Superior temporal gyrus (tissue), 1 donor: ENCODE measurements around the gene NBEA.

Experiments used
- DNase-seq: peaks from one replicate; pipeline ENCODE4 v3.0.0-alpha.2; 2016; ENCODE audit errors: extremely low spot score

The NBEA gene

GRCh38 chr13:35501661-35502235 is 559.7 kb downstream of the NBEA start:
- DNase-seq: no peak

DNA sequence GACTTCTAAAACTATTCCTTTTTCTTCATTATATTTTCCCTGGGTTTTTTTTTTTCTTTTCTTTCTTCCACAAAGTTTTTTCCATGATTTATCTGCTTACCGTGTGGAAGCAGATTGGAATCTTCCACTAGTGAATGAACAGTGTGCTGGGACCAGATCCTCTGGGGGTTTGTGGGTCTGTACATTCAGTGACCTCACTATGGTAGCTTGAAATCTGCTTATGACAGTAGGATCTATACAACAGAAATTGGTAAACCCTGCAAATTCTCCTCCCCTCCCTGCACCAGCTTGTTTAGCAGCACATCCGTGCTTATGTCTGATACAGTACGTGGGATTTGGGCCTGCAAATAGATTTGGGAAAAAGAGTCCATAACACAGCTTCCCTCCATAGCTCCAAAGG is 560.4 kb downstream of the NBEA start:
- DNase-seq: no peak

DNA sequence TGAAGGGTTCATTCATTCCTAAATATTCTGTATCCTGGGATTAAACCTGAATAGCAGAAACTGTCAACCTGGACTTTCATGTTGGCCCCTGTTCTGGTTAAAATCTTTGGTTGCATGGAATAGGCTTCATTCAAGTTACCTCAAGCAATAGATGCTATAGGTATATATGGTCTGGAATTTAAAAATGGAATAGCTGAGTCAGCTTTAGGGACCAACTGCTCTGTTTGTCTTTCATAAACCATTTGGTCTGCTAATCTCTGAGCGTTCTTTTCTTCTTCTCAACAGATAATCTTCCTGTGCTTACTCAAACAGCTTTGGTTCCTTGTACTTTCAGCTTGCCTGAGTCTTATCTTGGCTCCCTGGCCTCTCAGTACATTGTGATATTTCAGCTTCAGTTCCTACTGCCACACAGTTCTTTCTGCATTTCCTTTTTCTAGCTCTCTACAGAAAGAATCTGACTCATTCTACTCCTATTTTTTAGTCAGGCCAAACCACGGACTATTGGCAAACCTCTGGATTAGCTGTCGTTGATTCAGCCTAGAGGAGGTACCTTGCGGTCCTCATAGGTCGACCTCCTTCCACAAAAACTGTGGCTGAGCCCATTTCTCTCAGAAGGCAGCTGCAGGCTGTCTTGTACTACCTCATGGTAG is 570.3 kb downstream of the NBEA start:
- DNase-seq: no peak

DNA sequence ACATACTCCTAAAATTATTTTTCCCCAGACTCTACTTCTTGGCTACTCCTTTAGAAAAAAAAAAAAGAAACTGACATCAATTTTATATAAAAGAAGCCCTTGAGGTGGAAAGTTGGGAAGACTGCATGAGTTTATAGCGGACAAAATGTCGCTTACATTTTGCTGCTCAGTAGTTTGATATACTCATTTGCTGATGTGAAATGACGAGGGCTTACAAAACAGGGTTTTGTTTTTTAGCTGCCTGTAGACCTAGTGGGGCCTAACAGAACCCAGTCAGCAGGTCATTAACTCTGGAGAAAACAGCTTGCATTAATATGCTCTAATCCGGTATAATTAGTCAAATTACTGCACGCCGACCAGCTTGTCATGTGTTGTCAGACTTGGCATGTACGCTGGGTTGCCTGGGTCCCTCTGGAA is 572.0 kb downstream of the NBEA start:
- no peak for DNase-seq

DNA sequence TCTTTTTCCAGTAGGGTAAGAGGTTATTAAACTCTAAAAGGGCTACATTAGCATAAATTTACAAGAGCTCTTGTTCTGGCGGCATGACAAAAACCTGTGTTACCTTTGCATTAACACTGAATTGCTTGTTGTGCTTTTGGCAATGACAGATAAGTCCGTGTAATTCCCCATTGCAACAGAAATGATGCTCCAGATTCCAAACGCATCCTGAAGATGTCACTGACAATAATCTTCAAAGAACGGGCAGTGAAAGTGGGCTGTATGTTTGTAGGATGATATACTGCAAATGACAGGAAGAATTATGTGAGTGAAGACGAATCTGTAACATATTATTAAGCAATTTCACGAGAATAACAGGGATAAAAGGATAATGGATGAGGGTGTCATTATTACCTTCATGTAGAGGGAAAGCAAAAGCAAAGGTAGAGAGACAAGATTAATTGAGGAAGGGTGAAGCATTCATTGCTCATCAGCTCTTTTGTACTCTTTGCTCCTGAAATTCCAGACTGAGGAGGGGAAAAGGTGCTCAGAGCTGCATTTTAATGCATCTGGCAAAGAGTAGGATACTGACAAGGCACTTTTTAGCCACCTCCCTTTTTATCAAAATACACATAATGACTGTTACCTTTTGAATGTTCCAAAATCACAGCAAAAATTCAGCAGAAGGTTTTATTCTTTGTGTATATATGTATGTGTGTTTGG is 572.9 kb downstream of the NBEA start:
- no peak for DNase-seq

- no peak for DNase-seq
These were observed 576.4 kb downstream of the NBEA start for GRCh38 chr13:35518337-35518946.

GRCh38 chr13:35524171-35524570 is 582.1 kb downstream of the NBEA start:
- DNase-seq: no peak

DNA sequence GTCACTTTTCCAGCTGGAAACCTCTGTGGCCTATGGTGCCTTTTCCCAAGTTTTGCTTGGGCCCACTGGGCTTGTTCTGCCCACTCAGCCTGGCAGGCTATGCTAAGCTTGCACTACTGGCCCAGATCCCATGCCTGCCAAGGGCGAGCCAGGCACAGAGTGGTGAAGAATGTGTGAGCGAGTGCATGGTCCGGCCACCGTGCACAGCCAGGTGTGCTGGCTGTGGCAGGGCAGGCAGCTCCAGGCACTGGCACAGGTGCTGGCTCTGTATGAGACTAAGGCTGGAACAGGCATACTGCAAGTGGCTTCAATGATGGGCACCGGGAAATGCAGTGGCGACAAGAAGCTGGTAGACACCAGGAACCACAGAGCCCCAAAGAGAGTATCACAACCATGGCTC is 584.5 kb downstream of the NBEA start:
- no peak for DNase-seq

- no peak for DNase-seq
These were observed 585.4 kb downstream of the NBEA start for GRCh38 chr13:35527451-35527850.

DNA sequence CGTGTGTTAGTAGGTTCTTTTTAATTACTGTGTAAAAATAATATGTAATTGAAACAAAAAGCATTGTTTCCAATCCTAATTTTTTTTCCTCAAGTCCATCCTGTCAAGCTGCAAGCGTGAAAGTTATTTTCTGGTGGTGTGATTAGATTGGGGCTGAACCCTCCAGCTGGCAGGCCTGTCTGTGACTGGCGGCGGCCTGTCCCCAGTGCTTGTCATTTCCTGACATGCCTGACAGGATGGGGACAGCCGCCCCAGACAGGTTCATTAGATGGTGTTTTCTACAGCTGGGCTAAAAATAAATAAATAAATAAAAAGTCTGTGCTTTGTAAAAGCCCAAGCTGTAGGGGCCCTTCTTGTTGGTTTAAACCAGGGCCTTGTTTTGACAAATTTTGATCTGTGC is 588.1 kb downstream of the NBEA start:
- DNase-seq: no peak

DNA sequence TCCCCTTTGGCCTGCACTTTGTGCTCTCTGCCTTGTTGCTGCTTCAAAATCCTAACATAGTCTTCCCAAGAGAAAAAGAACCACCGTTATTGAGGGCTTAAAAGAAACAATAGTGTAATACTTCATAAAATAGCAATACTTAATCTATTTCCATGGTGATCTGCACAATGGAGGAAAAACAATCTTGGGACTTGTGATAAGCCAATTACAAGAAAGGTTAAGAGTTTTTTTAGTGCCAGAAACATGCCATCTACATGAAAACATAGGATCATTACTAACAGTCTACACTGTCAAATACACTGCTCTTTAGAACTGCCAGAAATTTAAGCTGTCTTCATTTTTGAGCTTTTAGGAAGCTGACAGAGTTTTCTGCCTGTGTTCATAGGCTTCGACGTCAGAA is 588.5 kb downstream of the NBEA start:
- DNase-seq: no peak

GRCh38 chr13:35531526-35531925 is 589.5 kb downstream of the NBEA start:
- no peak for DNase-seq

DNA sequence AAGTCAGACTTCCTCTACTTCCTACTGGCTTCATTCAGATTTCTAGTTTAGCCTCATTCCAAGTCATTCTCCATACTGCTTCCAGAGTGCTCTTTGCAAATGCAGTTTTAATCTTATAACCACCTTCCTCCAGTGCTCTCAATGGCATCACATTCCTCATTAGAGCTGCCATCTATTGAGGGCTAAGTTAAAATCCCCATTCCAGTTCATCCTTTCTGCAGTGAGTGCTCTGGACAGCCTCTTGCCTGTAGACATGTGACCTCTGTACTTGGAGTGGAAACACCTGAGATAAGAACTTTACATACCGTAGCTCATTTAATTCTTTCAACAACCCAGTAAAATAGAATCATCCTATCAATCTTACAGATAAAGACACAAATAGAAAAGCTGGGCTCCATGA is 592.3 kb downstream of the NBEA start:
- DNase-seq: no peak

GRCh38 chr13:35548790-35549189 is 606.7 kb downstream of the NBEA start:
- no peak for DNase-seq

DNA sequence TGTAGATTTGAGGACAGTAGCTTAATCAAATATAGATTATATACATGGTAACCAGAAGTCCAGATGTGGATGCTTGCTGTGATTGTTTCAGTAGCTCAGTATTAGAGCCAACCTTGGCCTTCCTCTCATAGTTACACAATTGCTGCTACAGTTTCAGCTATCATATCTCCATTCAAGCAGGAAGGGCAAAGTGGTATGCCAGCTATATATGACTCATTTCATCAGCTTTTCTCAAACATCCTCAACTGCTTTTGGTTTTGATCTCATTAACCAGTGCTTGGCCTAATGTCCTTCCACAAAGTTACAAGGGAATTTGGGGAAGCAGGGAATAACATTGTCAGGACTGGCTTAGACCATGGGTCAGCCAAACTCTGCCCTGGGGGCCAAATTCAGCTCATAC is 607.4 kb downstream of the NBEA start:
- no peak for DNase-seq

DNA sequence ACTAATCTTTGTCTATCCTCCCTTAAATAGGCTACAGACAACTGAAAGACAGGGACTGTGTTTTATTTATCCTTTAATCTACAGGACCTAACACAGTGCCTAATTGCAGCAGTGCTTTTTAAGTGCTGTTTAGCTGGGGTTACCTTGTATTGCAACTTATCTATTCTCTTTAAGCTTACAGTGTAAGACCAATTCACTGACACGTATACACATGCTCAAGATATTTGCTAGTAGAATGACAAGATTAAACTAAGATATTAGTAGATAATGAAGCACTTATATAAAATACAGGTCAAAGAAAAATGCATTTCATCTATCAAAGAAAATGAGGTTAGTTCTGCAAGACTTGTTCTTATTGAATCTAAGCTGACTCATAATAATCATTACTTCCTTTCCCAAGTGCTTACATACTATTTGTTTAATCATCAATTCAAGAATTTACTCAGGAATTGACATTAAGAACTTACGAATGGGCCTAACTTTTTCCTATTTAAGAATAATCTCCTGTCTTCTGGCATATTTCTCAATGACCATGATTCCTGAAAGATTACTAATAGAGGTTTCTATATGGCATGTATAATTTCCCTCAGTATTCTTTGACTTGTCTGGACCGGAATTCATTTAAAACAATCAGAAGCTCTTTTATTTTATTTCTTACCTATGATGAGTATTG is 610.2 kb downstream of the NBEA start:
- no peak for DNase-seq

GRCh38 chr13:35554972-35555623 is 613.0 kb downstream of the NBEA start:
- no peak for DNase-seq

GRCh38 chr13:35557475-35557874 is 615.4 kb downstream of the NBEA start:
- DNase-seq: no peak

- no peak for DNase-seq
These were observed 619.5 kb downstream of the NBEA start for GRCh38 chr13:35561540-35561939.

DNA sequence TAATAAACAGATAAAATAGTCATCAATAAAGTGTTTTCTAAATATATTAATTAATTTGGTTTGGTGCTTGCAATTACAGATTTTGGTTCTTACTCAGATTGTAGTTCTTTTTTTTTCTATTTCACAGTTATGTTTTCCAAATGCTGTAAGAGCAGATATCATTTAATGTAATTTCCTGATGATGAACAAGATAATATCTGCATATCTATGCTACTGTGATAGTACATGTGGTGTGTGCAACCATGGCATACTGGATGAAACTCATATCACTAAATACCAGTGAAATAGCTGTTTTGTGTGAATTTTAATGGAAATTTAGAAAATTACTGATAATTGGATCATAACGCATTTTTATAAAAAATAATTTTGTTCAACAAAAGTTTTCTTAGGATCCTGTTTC is 623.2 kb downstream of the NBEA start:
- no peak for DNase-seq

GRCh38 chr13:35566340-35566739 is 624.3 kb downstream of the NBEA start:
- DNase-seq: no peak
